ENCODE measurements around the gene NOMO2. TPM values are rescaled to one million over a fixed set of nuclear protein-coding genes. Genes with fewer than 3 reads are reported as not detected.
"Not testable (repeated sequence)": the region's sequence is repeated elsewhere in the genome, so short reads cannot be mapped to it uniquely, and the experiment has no call there.

NOMO2 gene
- total and polyA plus RNA-seq, 10 of the 15 experiments (the other 5 are each of a cell fraction or from before 2014, with no cell fraction given): 30.2 to 110 (median 73.2) TPM

GRCh38 chr16:18591441-18591840, 29.5 kb upstream of the NOMO2 start:
- BruUV-seq (replicated peaks); SMC1A ChIA-PET (ENCODE audit: uncharacterized antibody, unreplicated experiment); intact Hi-C loops (cut with micrococcal nuclease; ENCODE audit: unreplicated experiment); H3K4me2 ChIP-seq (ENCODE audit: control insufficient read depth, insufficient read depth); in situ Hi-C loops (cut with MboI); H3K4me3 ChIP-seq; H3K79me2 ChIP-seq (ENCODE audit: control insufficient read depth, insufficient read depth, low read length); H3K36me3 ChIP-seq (ENCODE audit: control insufficient read depth in 2 of 2, insufficient read depth in 2 of 2, low read length in 1 of 2); H3K27me3 ChIP-seq (replicated peaks in 1 of 2; ENCODE audit: control insufficient read depth in 2 of 2, insufficient read depth in 2 of 2, low read length in 1 of 2); H4K20me1 ChIP-seq (ENCODE audit: control insufficient read depth, insufficient read depth); H3K9ac ChIP-seq (ENCODE audit: control insufficient read depth, insufficient read depth, low read length); RAD21 ChIA-PET (ENCODE audit: unreplicated experiment); ATAC-seq; H2AFZ ChIP-seq (ENCODE audit: control insufficient read depth, low read depth, low read length); DNase-seq (ENCODE audit: low read depth, low spot score); H3K9me3 ChIP-seq (replicated peaks; ENCODE audit: control insufficient read depth, insufficient read depth, low read length); FAIRE-seq; CTCF ChIA-PET; POLR2A ChIA-PET; H3K27ac ChIP-seq (ENCODE audit: control insufficient read depth, insufficient read depth); H3K4me1 ChIP-seq (ENCODE audit: control insufficient read depth, insufficient read depth, low read length): not testable (repeated sequence)

DNA sequence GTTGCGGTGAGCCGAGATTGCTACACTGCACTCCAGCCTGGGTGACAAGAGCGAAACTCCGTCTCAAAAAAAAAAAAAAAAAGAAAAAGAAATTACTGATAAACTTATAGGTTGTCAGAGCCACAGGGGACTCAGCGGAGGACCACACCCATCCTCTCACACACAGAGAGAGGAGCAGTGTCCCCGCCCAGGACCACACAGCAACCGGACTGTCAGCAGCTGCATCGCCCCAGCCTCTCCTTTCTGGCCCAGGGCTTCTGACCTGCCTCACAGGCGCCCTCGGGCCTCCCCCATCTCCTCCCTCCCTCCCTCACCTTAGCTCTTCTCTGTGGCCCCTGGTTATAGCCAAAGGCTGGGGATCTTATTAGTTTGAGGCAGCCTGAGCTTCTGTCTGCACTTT, 27.9 kb upstream of the NOMO2 start:
- H3K9me3 ChIP-seq (replicated peaks; ENCODE audit: control insufficient read depth, insufficient read depth, low read length); H3K79me2 ChIP-seq (ENCODE audit: control insufficient read depth, insufficient read depth, low read length); H3K27ac ChIP-seq (ENCODE audit: control insufficient read depth, insufficient read depth); H3K4me1 ChIP-seq (ENCODE audit: control insufficient read depth, insufficient read depth, low read length); in situ Hi-C loops (cut with MboI); H2AFZ ChIP-seq (ENCODE audit: control insufficient read depth, low read depth, low read length); BruUV-seq (replicated peaks); FAIRE-seq; H3K27me3 ChIP-seq (replicated peaks in 1 of 2; ENCODE audit: control insufficient read depth in 2 of 2, insufficient read depth in 2 of 2, low read length in 1 of 2); intact Hi-C loops (cut with micrococcal nuclease; ENCODE audit: unreplicated experiment); DNase-seq (ENCODE audit: low read depth, low spot score); H3K4me3 ChIP-seq; H4K20me1 ChIP-seq (ENCODE audit: control insufficient read depth, insufficient read depth); RAD21 ChIA-PET (ENCODE audit: unreplicated experiment); H3K4me2 ChIP-seq (ENCODE audit: control insufficient read depth, insufficient read depth); H3K9ac ChIP-seq (ENCODE audit: control insufficient read depth, insufficient read depth, low read length); ATAC-seq; CTCF ChIA-PET; SMC1A ChIA-PET (ENCODE audit: uncharacterized antibody, unreplicated experiment); H3K36me3 ChIP-seq (ENCODE audit: control insufficient read depth in 2 of 2, insufficient read depth in 2 of 2, low read length in 1 of 2): not testable (repeated sequence)
- POLR2A ChIA-PET: interaction anchor here (0.7 kb wide), 1 partner anchor 1126 kb away, joined by 3 read pairs; no protein-coding TSS in a partner anchor
- 32% methylated on average over 3 of the region's 10 CpGs for WGBS (ENCODE audit: insufficient coverage, insufficient replicate concordance, low lambda C conversion rate, missing lambda C conversion rate)

DNA sequence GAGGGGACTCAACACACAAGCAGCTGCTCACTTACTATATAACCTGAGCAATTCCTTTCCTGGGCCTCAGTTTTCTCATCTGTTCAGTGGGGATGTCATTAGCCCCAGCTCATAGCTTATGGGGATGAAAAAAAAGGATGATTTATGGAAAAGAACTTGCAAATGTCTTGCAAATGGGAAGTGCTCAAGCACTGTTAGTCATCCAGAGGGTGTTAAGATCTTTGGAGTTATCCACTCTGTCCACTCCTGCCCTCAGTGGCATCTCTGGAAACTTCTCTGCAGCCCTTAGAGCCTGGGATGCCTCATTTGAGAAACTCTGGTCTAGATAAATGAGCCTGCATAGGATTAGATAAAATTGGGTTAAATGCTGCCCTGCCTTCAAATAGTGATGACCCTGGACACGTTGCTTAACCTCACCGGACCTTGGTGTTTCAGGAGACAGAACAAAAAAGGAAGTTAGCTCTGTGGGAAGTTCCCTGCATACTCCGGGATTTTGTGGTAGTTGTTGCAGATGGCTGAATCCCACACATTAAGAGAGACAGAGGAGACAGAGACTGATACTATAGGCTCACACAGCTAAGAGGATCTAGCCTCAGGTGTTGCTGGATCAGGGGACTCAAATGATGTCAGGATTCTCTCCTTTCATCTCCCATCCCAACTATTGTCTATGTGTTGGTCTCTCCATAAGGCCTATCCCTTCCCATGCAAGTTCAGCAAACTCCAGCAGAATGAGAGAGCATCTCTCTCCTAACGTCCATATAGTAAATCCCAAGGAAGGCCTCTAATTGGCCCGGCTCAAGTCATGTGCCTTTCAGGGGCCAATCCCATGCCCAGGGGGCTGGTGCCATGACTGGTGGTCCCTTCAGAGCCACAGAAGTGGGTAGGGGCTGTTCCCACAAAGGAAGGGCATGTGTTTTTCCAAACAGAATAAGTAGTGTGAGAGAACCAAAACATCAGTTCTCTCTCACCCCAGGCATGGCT, 25.0 kb upstream of the NOMO2 start:
- CTCF ChIA-PET: interaction anchor here (0.6 kb wide), 1 partner anchor 214 kb away, joined by 3 read pairs; no protein-coding TSS in a partner anchor
- H3K79me2 ChIP-seq (ENCODE audit: control insufficient read depth, insufficient read depth, low read length); RAD21 ChIA-PET (ENCODE audit: unreplicated experiment); H3K4me3 ChIP-seq; BruUV-seq (replicated peaks); H3K4me1 ChIP-seq (ENCODE audit: control insufficient read depth, insufficient read depth, low read length); H3K9ac ChIP-seq (ENCODE audit: control insufficient read depth, insufficient read depth, low read length); H4K20me1 ChIP-seq (ENCODE audit: control insufficient read depth, insufficient read depth); SMC1A ChIA-PET (ENCODE audit: uncharacterized antibody, unreplicated experiment); DNase-seq (ENCODE audit: low read depth, low spot score); H3K27ac ChIP-seq (ENCODE audit: control insufficient read depth, insufficient read depth); intact Hi-C loops (cut with micrococcal nuclease; ENCODE audit: unreplicated experiment); in situ Hi-C loops (cut with MboI); H2AFZ ChIP-seq (ENCODE audit: control insufficient read depth, low read depth, low read length); H3K4me2 ChIP-seq (ENCODE audit: control insufficient read depth, insufficient read depth); H3K36me3 ChIP-seq (ENCODE audit: control insufficient read depth in 2 of 2, insufficient read depth in 2 of 2, low read length in 1 of 2); H3K27me3 ChIP-seq (replicated peaks in 1 of 2; ENCODE audit: control insufficient read depth in 2 of 2, insufficient read depth in 2 of 2, low read length in 1 of 2); POLR2A ChIA-PET; ATAC-seq; H3K9me3 ChIP-seq (replicated peaks; ENCODE audit: control insufficient read depth, insufficient read depth, low read length): not testable (repeated sequence)
- FAIRE-seq: peak; percentile 18
- 18% methylated on average over 4 of the region's 5 CpGs for WGBS (ENCODE audit: insufficient coverage, insufficient replicate concordance, low lambda C conversion rate, missing lambda C conversion rate)

- POLR2A ChIA-PET; H3K27ac ChIP-seq (ENCODE audit: control insufficient read depth, insufficient read depth); FAIRE-seq; H3K4me3 ChIP-seq; H3K4me1 ChIP-seq (ENCODE audit: control insufficient read depth, insufficient read depth, low read length); in situ Hi-C loops (cut with MboI); ATAC-seq; H4K20me1 ChIP-seq (ENCODE audit: control insufficient read depth, insufficient read depth); H3K27me3 ChIP-seq (replicated peaks in 1 of 2; ENCODE audit: control insufficient read depth in 2 of 2, insufficient read depth in 2 of 2, low read length in 1 of 2); DNase-seq (ENCODE audit: low read depth, low spot score); SMC1A ChIA-PET (ENCODE audit: uncharacterized antibody, unreplicated experiment); H2AFZ ChIP-seq (ENCODE audit: control insufficient read depth, low read depth, low read length); intact Hi-C loops (cut with micrococcal nuclease; ENCODE audit: unreplicated experiment); H3K36me3 ChIP-seq (ENCODE audit: control insufficient read depth in 2 of 2, insufficient read depth in 2 of 2, low read length in 1 of 2); CTCF ChIA-PET; H3K4me2 ChIP-seq (ENCODE audit: control insufficient read depth, insufficient read depth); H3K9ac ChIP-seq (ENCODE audit: control insufficient read depth, insufficient read depth, low read length); BruUV-seq (replicated peaks); H3K9me3 ChIP-seq (replicated peaks; ENCODE audit: control insufficient read depth, insufficient read depth, low read length); RAD21 ChIA-PET (ENCODE audit: unreplicated experiment); H3K79me2 ChIP-seq (ENCODE audit: control insufficient read depth, insufficient read depth, low read length): not testable (repeated sequence)
- 89% methylated on average over 9 of the region's 10 CpGs for WGBS (ENCODE audit: insufficient coverage, insufficient replicate concordance, low lambda C conversion rate, missing lambda C conversion rate)
Observed at GRCh38 chr16:18585789-18586188, 23.9 kb upstream of the NOMO2 start.

All from GM12878 (cell line).